ENCODE measurements around the gene SARDH.

DNA sequence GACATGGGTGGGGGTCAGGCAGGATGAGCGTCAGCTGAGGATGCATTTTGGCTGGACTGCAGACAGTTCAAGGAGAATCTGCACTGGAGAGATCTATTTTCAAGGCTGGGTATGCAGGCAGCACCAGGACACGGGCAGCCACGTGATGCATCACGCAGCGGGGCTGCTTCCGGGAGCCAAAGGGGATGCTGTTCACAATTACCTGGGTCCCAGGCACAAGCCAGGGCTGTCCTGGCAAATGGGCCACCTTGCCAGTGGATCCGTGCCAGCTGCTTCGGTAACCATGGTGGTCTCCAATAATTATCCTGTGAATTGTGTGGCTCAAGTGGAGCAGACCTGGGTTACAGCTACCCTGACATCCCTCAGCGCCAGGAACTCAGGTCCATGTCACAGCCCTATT lies 84.5 kb downstream of the SARDH start:
- TF ChIP-seq KLF9 (tag by site-specific recombination; IDR thresholded peaks at IDR 0.05; ENCODE audit: low read depth), result no peak
- TF ChIP-seq ZNF138 (tag by site-specific recombination; IDR thresholded peaks at IDR 0.05; ENCODE audit: borderline replicate concordance), result no peak
- TF ChIP-seq, protein P1, sequence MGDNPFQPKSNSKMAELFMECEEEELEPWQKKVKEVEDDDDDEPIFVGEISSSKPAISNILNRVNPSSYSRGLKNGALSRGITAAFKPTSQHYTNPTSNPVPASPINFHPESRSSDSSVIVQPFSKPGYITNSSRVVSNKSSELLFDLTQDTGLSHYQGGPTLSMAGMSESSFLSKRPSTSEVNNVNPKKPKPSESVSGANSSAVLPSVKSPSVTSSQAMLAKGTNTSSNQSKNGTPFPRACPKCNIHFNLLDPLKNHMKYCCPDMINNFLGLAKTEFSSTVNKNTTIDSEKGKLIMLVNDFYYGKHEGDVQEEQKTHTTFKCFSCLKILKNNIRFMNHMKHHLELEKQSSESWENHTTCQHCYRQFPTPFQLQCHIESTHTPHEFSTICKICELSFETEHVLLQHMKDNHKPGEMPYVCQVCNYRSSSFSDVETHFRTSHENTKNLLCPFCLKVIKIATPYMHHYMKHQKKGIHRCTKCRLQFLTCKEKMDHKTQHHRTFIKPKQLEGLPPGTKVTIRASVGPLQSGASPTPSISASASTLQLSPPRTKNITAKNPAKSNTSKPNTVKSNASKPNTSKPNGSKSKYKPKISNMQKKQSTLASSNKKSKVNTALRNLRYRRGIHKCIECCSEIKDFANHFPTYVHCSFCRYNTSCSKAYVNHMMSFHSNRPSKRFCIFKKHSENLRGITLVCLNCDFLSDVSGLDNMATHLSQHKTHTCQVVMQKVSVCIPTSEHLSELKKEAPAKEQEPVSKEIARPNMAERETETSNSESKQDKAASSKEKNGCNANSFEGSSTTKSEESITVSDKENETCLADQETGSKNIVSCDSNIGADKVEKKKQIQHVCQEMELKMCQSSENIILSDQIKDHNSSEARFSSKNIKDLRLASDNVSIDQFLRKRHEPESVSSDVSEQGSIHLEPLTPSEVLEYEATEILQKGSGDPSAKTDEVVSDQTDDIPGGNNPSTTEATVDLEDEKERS (tag by site-specific recombination; IDR thresholded peaks at IDR 0.05), result no peak
- no peak for TF ChIP-seq ZNF660 (tag by site-specific recombination; IDR thresholded peaks at IDR 0.05)
- TF ChIP-seq, protein P2, sequence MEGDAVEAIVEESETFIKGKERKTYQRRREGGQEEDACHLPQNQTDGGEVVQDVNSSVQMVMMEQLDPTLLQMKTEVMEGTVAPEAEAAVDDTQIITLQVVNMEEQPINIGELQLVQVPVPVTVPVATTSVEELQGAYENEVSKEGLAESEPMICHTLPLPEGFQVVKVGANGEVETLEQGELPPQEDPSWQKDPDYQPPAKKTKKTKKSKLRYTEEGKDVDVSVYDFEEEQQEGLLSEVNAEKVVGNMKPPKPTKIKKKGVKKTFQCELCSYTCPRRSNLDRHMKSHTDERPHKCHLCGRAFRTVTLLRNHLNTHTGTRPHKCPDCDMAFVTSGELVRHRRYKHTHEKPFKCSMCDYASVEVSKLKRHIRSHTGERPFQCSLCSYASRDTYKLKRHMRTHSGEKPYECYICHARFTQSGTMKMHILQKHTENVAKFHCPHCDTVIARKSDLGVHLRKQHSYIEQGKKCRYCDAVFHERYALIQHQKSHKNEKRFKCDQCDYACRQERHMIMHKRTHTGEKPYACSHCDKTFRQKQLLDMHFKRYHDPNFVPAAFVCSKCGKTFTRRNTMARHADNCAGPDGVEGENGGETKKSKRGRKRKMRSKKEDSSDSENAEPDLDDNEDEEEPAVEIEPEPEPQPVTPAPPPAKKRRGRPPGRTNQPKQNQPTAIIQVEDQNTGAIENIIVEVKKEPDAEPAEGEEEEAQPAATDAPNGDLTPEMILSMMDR (tag by site-specific recombination; IDR thresholded peaks at IDR 0.05), result no peak
- no peak for TF ChIP-seq ZFHX2 (tag by site-specific recombination; conservative IDR thresholded peaks at IDR 0.05)
- TF ChIP-seq, protein P3, sequence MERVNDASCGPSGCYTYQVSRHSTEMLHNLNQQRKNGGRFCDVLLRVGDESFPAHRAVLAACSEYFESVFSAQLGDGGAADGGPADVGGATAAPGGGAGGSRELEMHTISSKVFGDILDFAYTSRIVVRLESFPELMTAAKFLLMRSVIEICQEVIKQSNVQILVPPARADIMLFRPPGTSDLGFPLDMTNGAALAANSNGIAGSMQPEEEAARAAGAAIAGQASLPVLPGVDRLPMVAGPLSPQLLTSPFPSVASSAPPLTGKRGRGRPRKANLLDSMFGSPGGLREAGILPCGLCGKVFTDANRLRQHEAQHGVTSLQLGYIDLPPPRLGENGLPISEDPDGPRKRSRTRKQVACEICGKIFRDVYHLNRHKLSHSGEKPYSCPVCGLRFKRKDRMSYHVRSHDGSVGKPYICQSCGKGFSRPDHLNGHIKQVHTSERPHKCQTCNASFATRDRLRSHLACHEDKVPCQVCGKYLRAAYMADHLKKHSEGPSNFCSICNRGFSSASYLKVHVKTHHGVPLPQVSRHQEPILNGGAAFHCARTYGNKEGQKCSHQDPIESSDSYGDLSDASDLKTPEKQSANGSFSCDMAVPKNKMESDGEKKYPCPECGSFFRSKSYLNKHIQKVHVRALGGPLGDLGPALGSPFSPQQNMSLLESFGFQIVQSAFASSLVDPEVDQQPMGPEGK (tag by site-specific recombination; IDR thresholded peaks at IDR 0.05), result no peak
- no peak for TF ChIP-seq ZNF202 (tag by site-specific recombination; IDR thresholded peaks at IDR 0.05; ENCODE audit: borderline replicate concordance)
- TF ChIP-seq ZBTB7A (tag by site-specific recombination; IDR thresholded peaks at IDR 0.05; ENCODE audit: low read depth), result no peak
- TF ChIP-seq TCF7L2 (IDR thresholded peaks at IDR 0.05; ENCODE audit: borderline replicate concordance, low read depth, low read length), result no peak
- TF ChIP-seq ZNF792 (tag by site-specific recombination; IDR thresholded peaks at IDR 0.05), result no peak
- no peak for TF ChIP-seq ZNF658 (tag by site-specific recombination; IDR thresholded peaks at IDR 0.05)
- TF ChIP-seq ZBTB21 (tag by site-specific recombination; IDR thresholded peaks at IDR 0.05), result no peak
- no peak for TF ChIP-seq ZNF366 (tag by site-specific recombination; conservative IDR thresholded peaks at IDR 0.05)

Measured in HEK293 (cell line).